HUES48 (cell line): ENCODE data around the gene CACNB3.

ENCODE experiments used
- H3K27ac ChIP-seq: one replicate; pipeline ENCODE4 v1.7.0; 2013; ENCODE audit warnings: low read depth, low read length, inconsistent platforms
- H3K27me3 ChIP-seq: 2 replicates; pipeline ENCODE4 v1.6.1; 2013; ENCODE audit warnings: mild to moderate bottlenecking, low read length; ENCODE audit not compliant: control insufficient read depth, insufficient read depth
- H3K36me3 ChIP-seq: 2 replicates; pipeline ENCODE4 v1.6.1; 2013; ENCODE audit warnings: low read length; ENCODE audit not compliant: control insufficient read depth, insufficient read depth
- H3K4me1 ChIP-seq: 2 replicates; pipeline ENCODE4 v1.6.1; 2013; ENCODE audit warnings: mild to moderate bottlenecking, low read length; ENCODE audit not compliant: control insufficient read depth, insufficient read depth
- H3K4me3 ChIP-seq: 2 replicates; pipeline ENCODE4 v1.5.1; 2013; ENCODE audit warnings: mild to moderate bottlenecking, low read depth, low read length
- H3K9ac ChIP-seq: 2 replicates; pipeline ENCODE4 v1.6.1; 2013; ENCODE audit warnings: mild to moderate bottlenecking, low read depth, low read length, moderate library complexity
- H3K9me3 ChIP-seq: 2 replicates; pipeline ENCODE4 v1.6.1; 2013; ENCODE audit warnings: low read length; ENCODE audit not compliant: control insufficient read depth, insufficient read depth

CACNB3 gene

DNA sequence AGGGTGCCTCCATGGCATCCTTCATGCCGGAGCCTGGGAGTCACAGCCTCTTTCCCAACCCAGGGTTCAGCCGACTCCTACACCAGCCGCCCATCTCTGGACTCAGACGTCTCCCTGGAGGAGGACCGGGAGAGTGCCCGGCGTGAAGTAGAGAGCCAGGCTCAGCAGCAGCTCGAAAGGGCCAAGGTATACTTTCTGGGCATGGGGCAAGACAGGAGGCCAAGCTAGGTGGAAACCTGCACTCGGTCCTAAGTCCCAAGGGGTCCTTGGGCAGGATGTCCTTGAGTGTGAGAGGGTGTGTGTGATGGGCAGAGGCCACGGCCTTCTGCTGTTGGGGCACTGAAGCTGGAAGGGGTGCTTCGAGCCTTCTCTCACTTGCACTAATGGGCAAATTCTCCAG is 5.0 kb downstream of the CACNB3 start:
- no peak overlapping the region for H3K4me3 ChIP-seq
- H3K9ac ChIP-seq: no peak overlapping the region
- no peak overlapping the region for H3K27ac ChIP-seq
- peaks cover 13% of the 10 kb centered on the region for H3K36me3 ChIP-seq
- H3K27me3 ChIP-seq: peaks cover 13% of the 10 kb centered on the region
- peaks cover 6% of the 10 kb centered on the region for H3K4me1 ChIP-seq
- H3K9me3 ChIP-seq: no peaks in the 10 kb centered on the region

DNA sequence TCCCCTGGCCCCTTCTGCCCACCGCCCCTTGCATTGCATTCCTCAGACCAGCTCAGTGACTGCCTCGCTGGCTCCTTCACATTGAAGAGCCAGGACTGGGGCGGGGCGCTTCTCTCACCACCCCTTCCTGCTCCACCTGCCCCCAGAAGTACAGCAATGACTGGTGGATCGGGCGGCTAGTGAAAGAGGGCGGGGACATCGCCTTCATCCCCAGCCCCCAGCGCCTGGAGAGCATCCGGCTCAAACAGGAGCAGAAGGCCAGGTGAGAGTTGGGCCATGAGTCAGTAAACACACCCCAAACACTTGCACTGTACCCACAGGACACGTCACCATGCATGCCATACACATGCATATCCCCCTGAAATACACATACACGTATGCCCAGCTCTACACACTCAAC is 5.8 kb downstream of the CACNB3 start:
- H3K36me3 ChIP-seq: peaks cover 21% of the 10 kb centered on the region
- H3K27me3 ChIP-seq: peaks cover 11% of the 10 kb centered on the region
- no peak overlapping the region for H3K27ac ChIP-seq
- H3K9ac ChIP-seq: no peak overlapping the region
- peaks cover 5% of the 10 kb centered on the region for H3K4me1 ChIP-seq
- H3K9me3 ChIP-seq: no peaks in the 10 kb centered on the region
- H3K4me3 ChIP-seq: no peak overlapping the region

DNA sequence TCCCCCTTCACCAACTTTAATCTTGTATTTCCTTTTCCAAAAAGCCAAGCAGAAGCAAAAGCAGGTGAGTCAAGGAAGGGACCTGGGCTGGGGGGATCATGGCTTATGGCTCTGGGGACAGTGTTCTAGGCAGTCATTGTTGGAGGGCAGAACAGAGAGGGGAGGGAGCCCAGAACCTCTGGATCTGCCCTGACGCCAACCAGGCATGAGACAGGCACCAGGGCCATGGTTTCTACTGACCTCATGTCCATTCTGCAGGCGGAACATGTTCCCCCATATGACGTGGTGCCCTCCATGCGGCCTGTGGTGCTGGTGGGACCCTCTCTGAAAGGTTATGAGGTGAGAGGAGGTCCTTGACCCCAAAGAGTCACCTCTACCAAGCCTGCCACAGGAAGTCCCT is 6.6 kb downstream of the CACNB3 start:
- Histone ChIP-seq H3K36me3 (peaks cover 29% of the 10 kb centered on the region), H3K27ac (no peak overlapping the region), H3K9me3 (no peaks in the 10 kb centered on the region), H3K4me1 (no peaks in the 10 kb centered on the region), H3K4me3 (no peak overlapping the region), H3K27me3 (peaks cover 3% of the 10 kb centered on the region; the same call in 1 of the 2 replicates), H3K9ac (no peak overlapping the region)

DNA sequence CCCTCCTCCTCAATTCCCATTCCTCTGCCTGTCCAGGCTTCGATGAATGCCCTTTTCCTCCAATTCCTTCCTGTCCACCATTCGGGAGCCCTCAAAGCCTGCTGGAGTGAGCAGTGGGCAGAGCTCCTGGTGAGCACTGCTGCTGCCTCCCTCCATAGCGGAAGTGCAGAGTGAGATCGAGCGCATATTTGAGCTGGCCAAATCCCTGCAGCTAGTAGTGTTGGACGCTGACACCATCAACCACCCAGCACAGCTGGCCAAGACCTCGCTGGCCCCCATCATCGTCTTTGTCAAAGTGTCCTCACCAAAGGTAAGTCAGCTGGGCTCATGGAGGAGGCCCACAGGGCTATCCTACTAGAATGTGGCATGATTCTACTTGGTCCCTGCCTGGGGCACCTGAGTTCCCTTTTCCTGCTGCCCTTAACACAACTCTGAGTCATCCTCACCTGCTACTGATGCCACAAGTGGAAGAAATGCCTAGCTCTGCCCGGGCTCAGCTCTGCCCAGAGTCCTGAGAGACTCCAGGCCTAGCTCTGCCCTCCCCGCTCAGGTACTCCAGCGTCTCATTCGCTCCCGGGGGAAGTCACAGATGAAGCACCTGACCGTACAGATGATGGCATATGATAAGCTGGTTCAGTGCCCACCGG is 8.0 kb downstream of the CACNB3 start:
- H3K9me3 ChIP-seq: no peaks in the 10 kb centered on the region
- peaks cover 43% of the 10 kb centered on the region for H3K36me3 ChIP-seq
- no peak overlapping the region for H3K4me3 ChIP-seq
- H3K9ac ChIP-seq: no peak overlapping the region
- no peaks in the 10 kb centered on the region for H3K4me1 ChIP-seq
- no peaks in the 10 kb centered on the region for H3K27me3 ChIP-seq
- no peak overlapping the region for H3K27ac ChIP-seq

DNA sequence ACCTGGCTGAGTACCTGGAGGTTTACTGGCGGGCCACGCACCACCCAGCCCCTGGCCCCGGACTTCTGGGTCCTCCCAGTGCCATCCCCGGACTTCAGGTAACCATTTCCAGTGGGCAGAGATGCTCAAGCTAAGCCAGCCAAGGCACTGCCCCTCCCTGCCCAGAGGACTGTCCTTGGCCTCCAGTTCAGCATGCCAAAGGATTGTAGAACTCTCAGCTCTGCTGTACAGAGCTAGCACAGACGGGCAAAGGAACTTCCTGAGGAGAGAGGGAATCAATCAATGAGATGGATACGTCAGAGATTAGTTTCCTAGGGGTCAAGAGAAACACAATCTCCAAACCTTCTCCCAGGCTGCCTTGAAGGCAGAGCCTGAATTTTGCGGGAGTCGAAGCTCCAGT is 8.7 kb downstream of the CACNB3 start:
- Histone ChIP-seq H3K27ac (no peak overlapping the region), H3K4me1 (no peaks in the 10 kb centered on the region), H3K4me3 (no peak overlapping the region), H3K9me3 (no peaks in the 10 kb centered on the region), H3K9ac (no peak overlapping the region), H3K36me3 (peaks cover 50% of the 10 kb centered on the region), H3K27me3 (no peaks in the 10 kb centered on the region)

DNA sequence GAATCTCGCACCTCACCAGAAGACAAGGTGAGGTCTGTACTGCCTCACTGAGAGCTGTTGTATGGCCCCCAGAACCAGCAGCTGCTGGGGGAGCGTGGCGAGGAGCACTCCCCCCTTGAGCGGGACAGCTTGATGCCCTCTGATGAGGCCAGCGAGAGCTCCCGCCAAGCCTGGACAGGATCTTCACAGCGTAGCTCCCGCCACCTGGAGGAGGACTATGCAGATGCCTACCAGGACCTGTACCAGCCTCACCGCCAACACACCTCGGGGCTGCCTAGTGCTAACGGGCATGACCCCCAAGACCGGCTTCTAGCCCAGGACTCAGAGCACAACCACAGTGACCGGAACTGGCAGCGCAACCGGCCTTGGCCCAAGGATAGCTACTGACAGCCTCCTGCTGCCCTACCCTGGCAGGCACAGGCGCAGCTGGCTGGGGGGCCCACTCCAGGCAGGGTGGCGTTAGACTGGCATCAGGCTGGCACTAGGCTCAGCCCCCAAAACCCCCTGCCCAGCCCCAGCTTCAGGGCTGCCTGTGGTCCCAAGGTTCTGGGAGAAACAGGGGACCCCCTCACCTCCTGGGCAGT is 9.3 kb downstream of the CACNB3 start:
- no peaks in the 10 kb centered on the region for H3K4me1 ChIP-seq
- no peaks in the 10 kb centered on the region for H3K27me3 ChIP-seq
- H3K9me3 ChIP-seq: no peaks in the 10 kb centered on the region
- H3K27ac ChIP-seq: no peak overlapping the region
- H3K9ac ChIP-seq: no peak overlapping the region
- peaks cover 56% of the 10 kb centered on the region for H3K36me3 ChIP-seq
- no peak overlapping the region for H3K4me3 ChIP-seq

DNA sequence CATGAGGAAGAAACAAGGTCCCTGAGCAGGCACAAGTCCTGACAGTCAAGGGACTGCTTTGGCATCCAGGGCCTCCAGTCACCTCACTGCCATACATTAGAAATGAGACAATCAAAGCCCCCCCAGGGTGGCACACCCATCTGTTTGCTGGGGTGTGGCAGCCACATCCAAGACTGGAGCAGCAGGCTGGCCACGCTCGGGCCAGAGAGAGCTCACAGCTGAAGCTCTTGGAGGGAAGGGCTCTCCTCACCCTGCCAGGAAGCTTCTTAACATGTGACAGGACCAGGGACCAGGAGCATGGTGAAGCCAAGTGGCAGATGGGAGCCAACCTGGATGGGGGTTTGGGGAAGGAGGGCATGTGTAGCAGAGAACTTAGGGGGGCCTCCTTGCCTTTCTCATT is 10.0 kb downstream of the CACNB3 start:
- Histone ChIP-seq H3K27ac (no peak overlapping the region), H3K4me1 (no peaks in the 10 kb centered on the region), H3K27me3 (no peaks in the 10 kb centered on the region), H3K36me3 (peaks cover 63% of the 10 kb centered on the region), H3K9me3 (no peaks in the 10 kb centered on the region), H3K4me3 (no peak overlapping the region), H3K9ac (no peak overlapping the region)

DNA sequence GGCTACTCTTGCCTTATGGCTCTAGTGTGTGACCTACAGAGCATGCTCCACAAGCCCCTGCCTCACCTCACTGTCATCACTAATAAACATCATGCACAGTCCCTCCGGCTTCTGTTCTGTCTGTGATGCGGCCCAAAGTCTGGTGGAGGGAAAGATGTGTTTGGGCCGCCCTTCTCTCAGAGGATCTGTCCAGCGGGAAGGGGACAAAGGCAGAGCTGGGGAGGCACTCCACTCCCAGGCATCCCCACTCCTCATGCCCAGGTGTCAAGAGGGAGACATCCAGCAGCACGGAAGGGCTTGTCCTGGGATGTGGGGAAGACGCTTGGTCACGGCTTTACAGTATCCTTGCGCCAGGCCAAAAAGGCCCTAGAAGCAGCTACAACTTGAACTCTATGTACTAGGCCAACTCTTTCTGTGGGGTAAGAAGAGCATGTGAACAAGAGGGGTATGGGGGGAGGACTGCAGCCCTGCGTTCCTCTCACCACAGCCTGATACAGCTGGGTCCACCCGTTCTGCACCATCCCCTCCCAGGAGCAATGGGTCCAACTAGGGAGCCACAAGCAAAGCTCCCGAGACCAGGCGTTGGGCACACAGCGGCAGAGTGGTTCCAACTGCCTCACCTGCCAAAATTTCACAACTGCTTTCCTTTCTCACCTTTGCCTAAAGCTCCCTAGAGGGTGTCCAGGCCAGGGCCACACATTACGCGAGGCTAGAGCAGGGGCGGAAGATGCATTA is 10.7 kb downstream of the CACNB3 start:
- Histone ChIP-seq H3K9ac (no peak overlapping the region), H3K27me3 (no peaks in the 10 kb centered on the region), H3K27ac (no peak overlapping the region), H3K4me1 (no peaks in the 10 kb centered on the region), H3K9me3 (no peaks in the 10 kb centered on the region), H3K4me3 (no peak overlapping the region), H3K36me3 (peaks cover 70% of the 10 kb centered on the region)

DNA sequence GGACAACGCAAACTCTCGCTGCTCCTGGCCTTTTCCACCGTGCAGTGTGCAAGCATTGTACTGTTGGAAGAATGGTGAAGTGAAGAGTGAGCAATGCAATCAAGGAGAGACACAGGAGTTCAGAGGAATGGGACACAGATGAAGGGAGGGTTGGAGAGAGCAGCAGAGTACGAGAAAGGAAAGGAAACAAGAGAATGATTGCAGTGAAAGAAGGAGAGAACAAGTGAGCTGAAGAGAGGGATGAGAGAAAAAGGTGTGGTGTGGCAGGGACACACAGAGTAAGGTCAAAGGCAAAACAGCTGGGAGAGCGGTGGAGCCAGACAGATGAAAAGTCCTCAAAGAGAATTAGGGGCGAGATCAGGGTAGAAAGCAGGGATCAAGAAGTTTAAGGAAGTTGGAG is 13.0 kb downstream of the CACNB3 start:
- Histone ChIP-seq H3K27me3 (no peaks in the 10 kb centered on the region), H3K4me1 (no peaks in the 10 kb centered on the region), H3K27ac (no peak overlapping the region), H3K9ac (no peak overlapping the region), H3K36me3 (peaks cover 92% of the 10 kb centered on the region), H3K9me3 (no peaks in the 10 kb centered on the region), H3K4me3 (no peak overlapping the region)

DNA sequence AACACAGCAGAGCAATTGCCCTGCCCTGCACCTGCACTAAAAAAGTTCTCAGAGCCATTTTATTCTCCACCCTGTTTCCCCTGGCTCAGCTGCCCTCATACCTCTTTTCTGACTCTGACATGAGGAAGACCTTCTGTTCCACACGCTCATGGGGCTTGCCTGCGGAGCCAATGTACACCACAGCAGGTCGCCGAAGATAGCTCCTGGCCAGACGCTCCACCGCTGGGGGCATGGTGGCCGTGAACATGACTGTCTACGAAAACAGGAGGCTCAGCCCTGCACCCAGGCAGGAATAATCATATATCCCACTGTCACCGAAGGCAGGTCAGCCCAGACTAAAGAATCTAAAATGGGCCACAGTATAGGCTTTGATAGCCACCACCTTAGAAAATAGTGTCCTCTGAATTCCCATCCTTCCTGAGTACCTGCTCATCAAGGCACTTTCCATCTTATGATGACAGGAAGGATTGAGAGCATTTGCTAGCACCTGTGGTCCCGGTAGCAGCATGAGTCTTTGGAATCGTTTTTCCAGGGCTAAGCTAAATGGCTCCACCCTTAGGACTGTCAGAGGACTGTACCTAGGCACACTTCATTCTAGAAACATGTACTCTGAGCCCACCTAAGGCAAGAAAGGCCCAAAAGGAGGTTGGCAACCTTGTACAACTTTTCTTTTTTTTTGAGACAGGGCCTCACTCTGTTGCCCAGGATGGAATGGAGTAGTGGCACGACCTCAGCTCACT is 14.2 kb downstream of the CACNB3 start:
- Histone ChIP-seq H3K27me3 (no peaks in the 10 kb centered on the region), H3K27ac (no peak overlapping the region), H3K36me3 (peaks cover 98% of the 10 kb centered on the region), H3K9ac (no peak overlapping the region), H3K9me3 (no peaks in the 10 kb centered on the region), H3K4me1 (no peaks in the 10 kb centered on the region), H3K4me3 (no peak overlapping the region)

DNA sequence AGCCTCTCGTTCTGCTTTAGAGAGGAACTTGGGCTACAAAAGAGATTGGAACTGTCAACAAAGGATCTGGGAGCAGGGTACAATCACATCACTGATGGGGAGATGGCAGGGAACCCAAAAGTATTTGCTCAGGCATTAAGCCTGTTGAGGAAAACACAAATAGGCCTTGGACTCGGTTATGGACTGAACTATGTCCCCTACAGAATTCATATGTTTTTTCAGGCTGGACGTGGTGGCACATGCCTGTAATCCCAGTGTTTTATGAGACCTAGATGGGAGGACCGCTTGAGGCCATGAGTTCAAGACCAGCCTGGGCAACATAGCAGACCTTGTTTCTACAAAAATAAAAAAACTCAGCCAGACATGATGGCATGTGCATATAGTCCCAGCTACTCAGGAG is 19.8 kb downstream of the CACNB3 start:
- H3K36me3 ChIP-seq: peaks cover 76% of the 10 kb centered on the region
- no peak overlapping the region for H3K9ac ChIP-seq
- H3K4me1 ChIP-seq: no peaks in the 10 kb centered on the region
- no peak overlapping the region for H3K27ac ChIP-seq
- no peaks in the 10 kb centered on the region for H3K9me3 ChIP-seq
- H3K27me3 ChIP-seq: no peaks in the 10 kb centered on the region
- no peak overlapping the region for H3K4me3 ChIP-seq
